Right lobe of liver (tissue), 6 donors: ENCODE results near the gene RPS6KA2. TPM values are rescaled to one million over a fixed set of nuclear protein-coding genes. Genes with fewer than 3 reads are reported as not detected.
A peak's percentile ranks its signal among the peaks of the same experiment; 100 is the strongest.

Source experiments
- ATAC-seq, 4 donors: fragments of 200-7000 bp; cut with Tn5 transposase; one replicate each; pipeline ENCODE4 v1.9.1; 2020; ENCODE audit warnings: mild to moderate bottlenecking in 4 of 4, moderate library complexity in 4 of 4
- DNase-seq, 3 donors: peaks; one replicate each; pipeline ENCODE4 v3.0.0-alpha.2; 2020
- H3K27ac ChIP-seq, 3 donors: fragments of 200-600 bp; one replicate each; pipeline ENCODE4 v1.8.0; 2022
- H3K27me3 ChIP-seq, 2 donors: fragments of 200-600 bp; one replicate each; pipeline ENCODE4 v1.8.0; 2022
- H3K36me3 ChIP-seq, 4 donors: fragments of 200-600 bp; sonication (generic) in 1 of 4; one replicate each; pipeline versions ENCODE4 v1.5.1 to v1.8.0; 2017 to 2022; ENCODE audit warnings: control low read depth in 1 of 4
- H3K4me1 ChIP-seq, 4 donors: fragments of 200-600 bp; sonication (generic) in 1 of 4; one replicate each; pipeline versions ENCODE4 v1.5.1 to v1.8.0; 2017 to 2022; ENCODE audit warnings: control low read depth in 1 of 4
- H3K4me3 ChIP-seq, 3 donors: fragments of 200-600 bp; one replicate each; pipeline ENCODE4 v1.8.0; 2022
- H3K9me3 ChIP-seq, 4 donors: fragments of 200-600 bp; sonication (generic) in 1 of 4; one replicate each; pipeline versions ENCODE4 v1.5.1 to v1.8.0; 2017 to 2022; ENCODE audit warnings: control low read depth in 1 of 4
- CTCF ChIP-seq, 4 donors: fragments of 200-600 bp in 3 of 4; fragments of 450-650 bp in 1 of 4; IDR thresholded peaks; one replicate each; pipeline versions ENCODE4 v1.5.1 to v1.8.0; 2016 to 2022; ENCODE audit warnings: antibody characterized with exemption in 4 of 4, mild to moderate bottlenecking in 2 of 4
- POLR2A ChIP-seq: fragments of 450-650 bp; IDR thresholded peaks from one replicate; pipeline ENCODE4 v1.6.1; 2017; ENCODE audit warnings: antibody characterized with exemption, mild to moderate bottlenecking
- WGBS: methylation state at CpG from one replicate; pipeline ENCODE4 v1.1.6; 2018; ENCODE audit warnings: low coverage, low lambda C conversion rate; ENCODE audit not compliant: insufficient coverage; ENCODE audit errors: missing lambda C conversion rate; 5-methylcytosine and 5-hydroxymethylcytosine counted together
- intact Hi-C, 2 donors: fragments of 100-400 bp; cut with DNase I; formaldehyde crosslinking; loops; one replicate each; pipeline versions ENCODE4 v1.11.2 to v1.14.1; 2022
- total RNA-seq, 6 experiments: library from RNA; depleted of rRNA in 2 of 6; stranded (reverse); fragments of >200 nt in 2 of 6; fragmentation: NEBNext Ultra II Directional in 3 of 6; extraction: Animal tissue kit (Norgen Biotek cat#: 25700) in 3 of 6; gene quantifications; one replicate each; pipeline versions ENCODE4 v1.1.0 to v1.2.4, GENCODE V29; 2016 to 2023
- donor health status: DM: no; HTN: yes; CAD: no.
- donor health status: DM: no; HTN: no; CAD: no.
- donor health status: DM: no; HTN: no; CAD: no.
- donor health status: DM: no; HTN: yes; CAD: no.
- donor health status: DM: no; HTN: yes; CAD: no.

RPS6KA2 gene
- total RNA-seq, 6 experiments from 2014 or later: 6.4 to 18.1 (median 11.1) TPM

GRCh38 chr6:166600931-166601330, 26.1 kb downstream of the RPS6KA2 start:
- H3K27me3 ChIP-seq: no peaks in the 10 kb centered on the region
- no peaks in the 10 kb centered on the region for H3K9me3 ChIP-seq
- ATAC-seq (no peak), DNase-seq (no peak)
- H3K4me1 ChIP-seq: no peaks in the 10 kb centered on the region
- no peak overlapping the region for H3K4me3 ChIP-seq
- WGBS: 68% methylated on average over 2 of the region's 2 CpGs
- intact Hi-C loops: no loop called here
- H3K36me3 ChIP-seq: no peaks in the 10 kb centered on the region
- no peak for TF ChIP-seq POLR2A
- no peak for TF ChIP-seq CTCF (IDR thresholded peaks at IDR 0.05)
- H3K27ac ChIP-seq: no peak overlapping the region

- H3K36me3 ChIP-seq: no peaks in the 10 kb centered on the region
- no peak overlapping the region for H3K4me3 ChIP-seq
- no peaks in the 10 kb centered on the region for H3K9me3 ChIP-seq
- H3K27me3 ChIP-seq: no peaks in the 10 kb centered on the region
- ATAC-seq (no peak), DNase-seq (no peak)
- intact Hi-C loops: no loop called here
- 50% methylated on average over 5 of the region's 5 CpGs for WGBS
- H3K4me1 ChIP-seq: no peaks in the 10 kb centered on the region
- H3K27ac ChIP-seq: peak overlapping the region in 1 of 3 donors; percentile 48
- TF ChIP-seq CTCF (IDR thresholded peaks at IDR 0.05) (no peak), POLR2A (no peak)
Observed at GRCh38 chr6:166599205-166599604, 27.8 kb downstream of the RPS6KA2 start.

DNA sequence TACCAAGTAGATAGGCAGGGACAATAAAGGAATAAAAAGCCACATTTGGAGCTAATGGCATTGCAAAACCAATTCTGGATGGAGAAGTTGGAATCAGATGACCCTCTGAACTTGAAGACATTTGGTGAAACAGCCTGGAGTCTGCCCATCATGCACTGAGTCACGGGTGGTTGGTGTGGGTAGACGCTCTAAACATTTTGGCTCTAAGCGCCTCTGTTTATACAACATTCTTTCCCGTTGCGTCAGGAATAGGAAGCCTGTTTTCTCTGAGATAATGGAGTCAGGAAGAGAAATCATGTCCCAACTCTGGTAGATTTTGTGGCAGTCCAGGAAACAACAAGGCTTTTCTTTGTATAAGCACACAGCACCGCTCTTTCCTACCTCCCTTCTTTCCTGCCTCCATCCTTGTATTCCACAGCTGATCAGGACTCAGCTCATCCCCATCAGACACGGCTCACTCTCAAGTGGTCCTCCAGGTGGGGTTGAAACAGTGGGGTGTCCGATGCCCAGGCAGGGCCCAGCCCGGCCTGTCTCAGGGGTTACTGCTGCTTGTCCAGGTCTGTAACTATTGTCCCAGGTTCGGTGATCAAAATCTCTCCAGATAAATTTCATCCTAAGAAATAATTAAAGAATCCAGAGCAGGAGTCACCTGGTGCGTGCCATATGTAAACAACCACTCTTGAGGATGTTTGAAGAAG, 28.5 kb downstream of the RPS6KA2 start:
- DNase-seq: no peak

DNA sequence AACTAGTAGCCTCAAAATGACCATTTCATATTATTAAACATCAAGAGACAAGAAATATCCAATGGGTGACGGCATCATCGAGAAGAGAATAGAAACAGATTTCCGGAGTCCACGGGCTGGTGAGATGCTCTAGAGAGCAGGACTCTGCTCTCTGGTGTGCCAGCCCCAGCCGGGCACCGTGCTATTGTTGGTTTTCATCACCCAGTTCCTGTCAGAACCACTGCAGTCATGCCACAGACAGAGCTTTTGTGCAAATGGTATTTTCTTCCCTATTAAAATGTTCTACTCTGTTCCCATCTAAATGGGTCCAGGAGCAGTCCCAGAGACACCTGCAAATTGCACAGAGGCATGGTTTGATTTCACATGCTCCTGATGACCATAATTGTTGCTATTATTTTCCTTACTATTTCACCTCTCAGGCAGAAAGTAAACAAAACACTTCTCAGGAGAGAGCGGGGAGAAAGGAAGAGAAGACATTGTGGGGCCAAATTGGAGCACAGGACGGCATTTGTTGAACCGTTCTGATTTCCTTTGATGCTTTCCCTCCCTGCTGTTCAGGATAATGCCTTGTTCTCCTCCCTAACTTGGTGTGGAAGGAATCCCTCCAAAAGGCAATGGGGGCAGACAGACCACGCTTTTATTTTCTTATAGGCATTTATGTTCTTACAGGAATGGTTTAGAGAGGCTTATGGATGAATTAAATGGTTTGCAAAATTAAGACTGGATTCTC, 29.2 kb downstream of the RPS6KA2 start:
- ATAC-seq (no peak), DNase-seq (no peak)
- Histone ChIP-seq H3K36me3 (no peaks in the 10 kb centered on the region), H3K4me3 (no peak overlapping the region), H3K27ac (no peak overlapping the region), H3K27me3 (no peaks in the 10 kb centered on the region), H3K4me1 (no peaks in the 10 kb centered on the region), H3K9me3 (no peaks in the 10 kb centered on the region)
- intact Hi-C loops: no loop called here
- 82% methylated on average over 7 of the region's 10 CpGs for WGBS
- no peak for TF ChIP-seq CTCF (IDR thresholded peaks at IDR 0.05)
- TF ChIP-seq POLR2A: no peak

More for the DNA sequence above, 28.5 kb downstream of the RPS6KA2 start:
- H3K27me3 ChIP-seq: no peaks in the 10 kb centered on the region
- H3K36me3 ChIP-seq: no peaks in the 10 kb centered on the region
- no peaks in the 10 kb centered on the region for H3K9me3 ChIP-seq
- intact Hi-C loops: no loop called here
- no peak overlapping the region for H3K4me3 ChIP-seq
- peak; percentile 76 to 94 (median 87) for ATAC-seq
- no peak for TF ChIP-seq CTCF (IDR thresholded peaks at IDR 0.05)
- no peak for TF ChIP-seq POLR2A
- H3K4me1 ChIP-seq: no peaks in the 10 kb centered on the region
- H3K27ac ChIP-seq: peak overlapping the region in 1 of 3 donors; percentile 48
- 59% methylated on average over 11 of the region's 11 CpGs for WGBS
